ENCODE measurements around the gene SLAIN1.

DNA sequence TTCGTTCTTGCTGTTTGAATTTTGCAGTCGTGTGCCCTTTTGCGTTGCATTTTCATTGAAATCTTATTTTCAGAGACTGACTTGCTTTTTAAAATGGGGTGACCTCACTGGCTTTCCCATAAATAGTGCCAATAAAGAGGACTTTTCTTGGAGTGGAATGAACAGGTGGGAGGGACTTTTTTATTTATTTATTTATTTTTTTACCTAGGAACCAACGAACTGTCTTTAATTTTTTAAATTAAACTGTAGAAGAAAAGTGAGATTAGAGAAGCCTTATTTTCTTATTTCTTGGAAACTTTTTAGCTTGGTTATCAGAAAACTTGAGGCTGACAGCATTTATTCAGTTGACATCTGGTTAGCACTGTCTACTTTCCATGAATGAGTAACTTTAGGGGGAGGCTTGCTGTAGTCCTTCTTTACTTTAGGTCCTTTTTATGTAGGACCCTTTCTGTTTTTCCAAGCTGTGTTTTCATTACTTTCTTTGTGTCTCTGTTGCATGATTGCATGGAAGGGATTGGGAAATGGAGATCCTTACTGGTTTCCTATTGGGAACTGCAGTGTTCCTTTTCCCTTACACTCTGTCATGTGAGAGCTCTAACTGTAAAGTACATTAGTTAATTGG lies 1.7 kb downstream of the SLAIN1 start:
- TF ChIP-seq SIX1 (CRISPR knock-in tag; IDR thresholded peaks at IDR 0.05; ENCODE audit: borderline replicate concordance) (no peak), MLX (CRISPR knock-in tag; IDR thresholded peaks at IDR 0.05) (no peak), CTCF (CRISPR knock-in tag; IDR thresholded peaks at IDR 0.05) (no peak), SNAPC5 (CRISPR knock-in tag; IDR thresholded peaks at IDR 0.05; ENCODE audit: borderline replicate concordance) (no peak), U2AF2 (IDR thresholded peaks at IDR 0.05; ENCODE audit: low read depth, low read length) (no peak), ARHGAP35 (CRISPR knock-in tag; IDR thresholded peaks at IDR 0.05; ENCODE audit: borderline replicate concordance) (no peak), CEBPG (CRISPR knock-in tag; IDR thresholded peaks at IDR 0.05) (no peak), POLR2AphosphoS5 (IDR thresholded peaks at IDR 0.05; ENCODE audit: low read depth, low read length) (no peak), SIN3A (IDR thresholded peaks at IDR 0.05; ENCODE audit: borderline replicate concordance, low read depth, low read length) (no peak), CEBPB (IDR thresholded peaks at IDR 0.05; ENCODE audit: borderline replicate concordance, low read depth, low read length) (no peak), BRCA1 (CRISPR knock-in tag; IDR thresholded peaks at IDR 0.05) (no peak)

All from HepG2 (cell line).